Right atrium auricular region (tissue), 2 donors: ENCODE measurements around the gene GGCT. TPM values are rescaled to one million over a fixed set of nuclear protein-coding genes. Genes with fewer than 3 reads are reported as not detected.
"Not testable (repeated sequence)": the region's sequence is repeated elsewhere in the genome, so short reads cannot be mapped to it uniquely, and the experiment has no call there.

Experiments
- DNase-seq: peaks from one replicate; pipeline ENCODE4 v3.0.0-alpha.2; 2019; ENCODE audit warnings: low spot score
- H3K27ac ChIP-seq, 2 donors: fragments of 200-600 bp; sonication (generic); 1 replicate in 1 of 2; 2 replicates in 1 of 2; pipeline ENCODE4 v1.5.1; 2016 to 2019
- H3K27me3 ChIP-seq, 2 donors: fragments of 200-600 bp; sonication (generic); one replicate each; pipeline versions ENCODE4 v1.5.1 to v1.6.0; 2017 to 2019
- H3K36me3 ChIP-seq: fragments of 200-600 bp; sonication (generic); one replicate; pipeline ENCODE4 v1.5.1; 2016
- H3K4me1 ChIP-seq, 2 donors: fragments of 200-600 bp; sonication (generic); one replicate each; pipeline versions ENCODE4 v1.5.1 to v1.6.0; 2017 to 2019
- H3K4me3 ChIP-seq, 2 donors: fragments of 200-600 bp; sonication (generic); 1 replicate in 1 of 2; 2 replicates in 1 of 2; pipeline ENCODE4 v1.5.1; 2017 to 2019; ENCODE audit warnings: mild to moderate bottlenecking in 1 of 2, moderate library complexity in 1 of 2
- H3K9me3 ChIP-seq, 2 donors: fragments of 200-600 bp; sonication (generic); one replicate each; pipeline ENCODE4 v1.5.1; 2019
- total RNA-seq, 2 donors: library from RNA; depleted of rRNA; stranded (reverse); fragments of >200 nt; gene quantifications; one replicate each; pipeline ENCODE4 v1.1.0, GENCODE V29; 2016
- TF ChIP-seq, protein P1 (sequence below), 2 donors: fragments of 200-600 bp; sonication (generic); IDR thresholded peaks; one replicate each; pipeline ENCODE4 v1.5.1; 2019; ENCODE audit warnings: antibody characterized with exemption in 2 of 2

The GGCT gene
- total RNA-seq, 2 donors from 2014 or later: 15.1 to 27.6 TPM

DNA sequence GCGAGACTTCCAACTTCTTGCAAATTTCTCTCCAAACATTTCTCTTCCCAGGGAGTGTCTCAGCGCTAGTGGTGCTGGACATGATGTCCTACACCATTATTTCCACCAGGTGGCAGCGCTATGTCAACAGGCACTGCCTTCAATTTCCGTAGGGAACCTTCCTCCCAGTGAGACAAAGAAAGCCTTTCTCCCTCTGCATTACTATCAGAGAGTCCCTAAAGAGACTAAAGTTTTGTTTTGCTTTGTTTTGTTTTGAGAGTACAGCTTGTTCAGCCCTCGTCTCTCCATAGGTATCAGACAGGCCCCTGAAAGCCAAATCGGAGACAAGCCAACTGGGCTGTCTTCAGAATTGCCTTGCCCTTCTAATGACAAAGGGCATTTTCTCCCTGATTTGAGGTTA, 44.2 kb upstream of the GGCT start:
- TF ChIP-seq, protein P1, sequence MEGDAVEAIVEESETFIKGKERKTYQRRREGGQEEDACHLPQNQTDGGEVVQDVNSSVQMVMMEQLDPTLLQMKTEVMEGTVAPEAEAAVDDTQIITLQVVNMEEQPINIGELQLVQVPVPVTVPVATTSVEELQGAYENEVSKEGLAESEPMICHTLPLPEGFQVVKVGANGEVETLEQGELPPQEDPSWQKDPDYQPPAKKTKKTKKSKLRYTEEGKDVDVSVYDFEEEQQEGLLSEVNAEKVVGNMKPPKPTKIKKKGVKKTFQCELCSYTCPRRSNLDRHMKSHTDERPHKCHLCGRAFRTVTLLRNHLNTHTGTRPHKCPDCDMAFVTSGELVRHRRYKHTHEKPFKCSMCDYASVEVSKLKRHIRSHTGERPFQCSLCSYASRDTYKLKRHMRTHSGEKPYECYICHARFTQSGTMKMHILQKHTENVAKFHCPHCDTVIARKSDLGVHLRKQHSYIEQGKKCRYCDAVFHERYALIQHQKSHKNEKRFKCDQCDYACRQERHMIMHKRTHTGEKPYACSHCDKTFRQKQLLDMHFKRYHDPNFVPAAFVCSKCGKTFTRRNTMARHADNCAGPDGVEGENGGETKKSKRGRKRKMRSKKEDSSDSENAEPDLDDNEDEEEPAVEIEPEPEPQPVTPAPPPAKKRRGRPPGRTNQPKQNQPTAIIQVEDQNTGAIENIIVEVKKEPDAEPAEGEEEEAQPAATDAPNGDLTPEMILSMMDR (IDR thresholded peaks at IDR 0.05): peak; percentile 76 to 91
- peak; percentile 74 for DNase-seq
- Histone ChIP-seq H3K9me3 (no peaks in the 10 kb centered on the region), H3K27ac (peak overlapping the region; percentile 8 to 35), H3K36me3 (no peaks in the 10 kb centered on the region), H3K4me3 (no peak overlapping the region), H3K27me3 (no peaks in the 10 kb centered on the region), H3K4me1 (peaks cover 0 to 16% of the 10 kb centered on the region in 2 donors)

DNA sequence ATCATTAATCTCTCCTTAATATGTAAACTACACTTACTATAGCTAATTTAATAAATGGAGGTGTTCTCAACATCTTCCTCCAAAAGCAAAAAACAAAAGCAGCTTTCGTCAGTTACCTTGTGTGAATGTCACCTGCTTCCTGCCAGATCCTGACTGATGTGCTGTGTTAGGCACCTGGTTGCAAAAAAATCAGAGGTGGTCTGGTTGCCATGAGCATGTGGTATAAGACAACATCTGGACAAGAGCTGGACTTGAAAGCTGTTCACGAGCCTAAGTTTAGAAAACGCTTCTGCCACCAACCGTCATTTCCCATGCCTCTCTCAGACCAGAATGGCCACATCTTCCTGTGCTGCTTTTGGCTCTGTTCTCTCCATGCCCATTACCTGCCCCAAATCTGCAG, 42.0 kb upstream of the GGCT start:
- no peaks in the 10 kb centered on the region for H3K36me3 ChIP-seq
- peaks cover 0 to 16% of the 10 kb centered on the region in 2 donors for H3K4me1 ChIP-seq
- DNase-seq: no peak
- no peaks in the 10 kb centered on the region for H3K27me3 ChIP-seq
- H3K27ac ChIP-seq: no peak overlapping the region
- H3K4me3 ChIP-seq: no peak overlapping the region
- TF ChIP-seq, protein P1 (IDR thresholded peaks at IDR 0.05): no peak
- H3K9me3 ChIP-seq: no peaks in the 10 kb centered on the region

DNA sequence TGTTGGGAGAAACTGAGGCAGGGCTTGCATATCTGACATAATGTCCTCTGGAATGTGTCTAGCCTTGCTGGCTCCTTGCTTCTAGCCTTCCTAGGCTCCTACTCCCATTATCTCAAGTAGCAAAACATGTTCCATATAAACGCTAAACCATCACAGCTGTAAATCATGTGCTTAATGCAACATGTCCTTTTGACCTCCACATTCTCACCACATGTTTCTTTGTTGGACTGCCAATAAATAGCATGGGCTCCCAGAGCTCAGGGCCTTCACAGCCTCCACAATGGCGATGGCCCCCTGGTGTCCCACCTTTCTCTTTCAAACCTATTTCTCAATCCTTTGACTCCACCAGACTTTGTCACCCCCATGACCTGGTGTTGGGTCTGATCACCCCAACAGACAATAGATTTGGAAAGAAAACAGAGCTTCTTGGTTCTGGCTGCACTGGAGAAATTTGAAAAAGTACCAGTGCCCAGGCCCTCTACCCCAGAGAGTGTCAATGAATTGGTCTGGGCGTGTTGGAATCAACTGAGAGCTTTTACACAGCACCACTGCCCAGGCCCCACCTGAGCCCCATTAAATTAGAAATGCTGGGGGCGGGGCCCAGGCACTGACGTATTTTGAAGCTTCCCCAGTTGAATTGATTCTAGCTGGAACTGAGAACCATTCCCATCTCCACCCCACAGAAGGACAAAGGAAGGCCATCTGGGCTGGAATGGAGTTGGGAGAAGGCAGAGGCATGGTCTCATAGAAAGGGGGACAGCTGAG, 41.3 kb upstream of the GGCT start:
- no peaks in the 10 kb centered on the region for H3K9me3 ChIP-seq
- H3K4me1 ChIP-seq: peaks cover 0 to 11% of the 10 kb centered on the region in 2 donors
- DNase-seq: no peak
- no peaks in the 10 kb centered on the region for H3K27me3 ChIP-seq
- TF ChIP-seq, protein P1 (IDR thresholded peaks at IDR 0.05): no peak
- no peaks in the 10 kb centered on the region for H3K36me3 ChIP-seq
- H3K4me3 ChIP-seq: no peak overlapping the region
- no peak overlapping the region for H3K27ac ChIP-seq

DNA sequence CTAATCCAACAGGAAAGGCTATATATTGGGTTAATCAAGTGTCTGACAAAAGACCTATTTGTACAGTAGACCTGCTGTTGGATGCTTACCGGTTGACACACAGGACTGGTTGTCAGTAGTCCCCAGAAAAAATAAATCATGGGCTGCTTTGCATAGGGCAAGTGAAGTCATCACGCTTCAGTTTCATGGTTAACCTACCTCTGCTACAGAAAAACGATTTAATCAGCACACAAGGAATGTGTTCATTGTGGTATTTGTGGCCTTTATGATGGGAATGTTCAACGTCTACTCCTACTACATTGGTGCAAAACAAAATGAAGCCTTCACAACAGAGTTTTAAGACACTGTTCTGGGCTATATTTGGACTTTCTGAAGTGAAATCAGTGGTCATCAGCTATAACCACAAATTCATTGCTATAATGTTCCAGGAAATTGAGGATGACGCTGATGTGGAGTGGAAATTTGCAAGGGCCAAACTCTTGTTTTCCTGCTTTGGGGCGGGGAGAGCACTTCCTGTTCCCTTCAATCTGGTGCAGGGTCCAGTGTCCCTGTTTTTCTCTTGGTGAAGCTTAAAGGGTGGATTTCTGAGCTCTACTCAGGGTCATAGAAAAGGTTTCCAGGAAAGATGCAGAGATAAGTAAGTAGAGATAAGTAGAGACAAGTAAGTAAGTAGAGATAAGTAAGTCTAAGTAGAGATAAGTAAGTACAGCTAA, 39.3 kb upstream of the GGCT start:
- no peaks in the 10 kb centered on the region for H3K27me3 ChIP-seq
- no peak overlapping the region for H3K27ac ChIP-seq
- no peaks in the 10 kb centered on the region for H3K36me3 ChIP-seq
- no peak for DNase-seq
- TF ChIP-seq, protein P1 (IDR thresholded peaks at IDR 0.05): no peak
- H3K9me3 ChIP-seq: no peaks in the 10 kb centered on the region
- H3K4me3 ChIP-seq: no peak overlapping the region
- peaks cover 0 to 1% of the 10 kb centered on the region in 2 donors for H3K4me1 ChIP-seq

DNA sequence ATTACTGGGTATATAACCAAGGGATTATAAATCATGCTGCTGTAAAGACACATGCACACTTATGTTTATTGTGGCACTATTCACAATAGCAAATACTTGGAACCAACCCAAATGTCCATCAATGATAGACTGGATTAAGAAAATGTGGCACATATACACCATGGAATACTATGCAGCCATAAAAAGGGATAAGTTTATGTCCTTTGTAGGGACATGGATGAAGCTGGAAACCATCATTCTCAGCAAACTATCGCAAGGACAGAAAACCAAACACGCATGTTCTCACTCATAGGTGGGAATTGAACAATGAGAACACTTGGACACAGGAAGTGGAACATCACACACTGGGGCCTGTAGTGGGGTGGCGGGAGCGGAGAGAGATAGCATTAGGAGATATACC, 38.5 kb upstream of the GGCT start:
- H3K27me3 ChIP-seq, H3K4me3 ChIP-seq, DNase-seq, H3K9me3 ChIP-seq, H3K36me3 ChIP-seq, H3K4me1 ChIP-seq, H3K27ac ChIP-seq: not testable (repeated sequence)

DNA sequence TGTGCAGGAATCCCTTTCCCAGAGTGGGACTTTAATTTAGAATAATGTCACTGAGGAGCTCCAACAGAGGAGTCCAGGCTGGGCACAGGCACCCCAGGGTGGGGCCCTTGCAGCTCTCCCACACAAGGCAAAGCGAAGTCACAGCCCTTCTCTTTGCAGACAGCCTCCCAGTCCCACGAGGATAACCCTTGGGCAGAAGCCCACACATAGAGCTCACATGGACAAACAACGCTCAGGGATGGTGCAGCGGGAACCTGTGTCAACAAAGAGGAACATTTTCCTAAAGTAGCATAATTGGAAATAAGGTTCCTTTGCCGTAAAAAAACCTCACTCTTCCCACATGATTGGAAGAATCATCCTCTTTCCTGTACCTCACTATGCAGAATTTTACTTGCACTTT, 29.3 kb upstream of the GGCT start:
- Histone ChIP-seq H3K4me1 (no peaks in the 10 kb centered on the region), H3K9me3 (no peaks in the 10 kb centered on the region), H3K4me3 (no peak overlapping the region), H3K36me3 (no peaks in the 10 kb centered on the region), H3K27ac (no peak overlapping the region), H3K27me3 (no peaks in the 10 kb centered on the region)
- TF ChIP-seq, protein P1 (IDR thresholded peaks at IDR 0.05): no peak
- no peak for DNase-seq
